MG63 (cell line): Measurements from ENCODE around the gene KIAA1755. TPM values are rescaled to one million over a fixed set of nuclear protein-coding genes. Genes with fewer than 3 reads are reported as not detected.
"Not testable (repeated sequence)": the region's sequence is repeated elsewhere in the genome, so short reads cannot be mapped to it uniquely, and the experiment has no call there.

ENCODE experiments used
- DNase-seq: peaks from one replicate; pipeline ENCODE4 v3.0.0-alpha.2; 2020
- H3K27me3 ChIP-seq: fragments of 250-450 bp; sonication (Bioruptor Pico); 2 replicates; pipeline ENCODE4 v1.5.1; 2020; ENCODE audit warnings: mild to moderate bottlenecking, moderate library complexity
- H3K36me3 ChIP-seq: fragments of 250-450 bp; sonication (Bioruptor Pico); 2 replicates; pipeline ENCODE4 v1.5.1; 2020; ENCODE audit warnings: mild to moderate bottlenecking, moderate library complexity
- H3K4me3 ChIP-seq: fragments of 250-450 bp; sonication (Bioruptor Pico); 2 replicates; pipeline ENCODE4 v1.5.1; 2020; ENCODE audit warnings: mild to moderate bottlenecking, moderate library complexity
- H3K9me3 ChIP-seq: fragments of 250-450 bp; sonication (Bioruptor Pico); 2 replicates; pipeline ENCODE4 v1.5.1; 2020; ENCODE audit warnings: mild to moderate bottlenecking, moderate library complexity
- total RNA-seq: library from RNA; depleted of rRNA; stranded (reverse); fragments of >200 nt; shearing (Covaris generic); gene quantifications from 2 replicates; pipeline ENCODE4 v1.2.3, GENCODE V29; 2014; ENCODE audit warnings: low replicate concordance

KIAA1755 gene
- total RNA-seq, 1 experiment from 2014 or later: 1.5 TPM

- peaks cover 33% of the 10 kb centered on the region for H3K9me3 ChIP-seq
- H3K4me3 ChIP-seq: no peak overlapping the region
- no peaks in the 10 kb centered on the region for H3K36me3 ChIP-seq
- DNase-seq: peak; percentile 84
- no peaks in the 10 kb centered on the region for H3K27me3 ChIP-seq
Measured at GRCh38 chr20:38272398-38272797, 11.9 kb upstream of the KIAA1755 start.

DNA sequence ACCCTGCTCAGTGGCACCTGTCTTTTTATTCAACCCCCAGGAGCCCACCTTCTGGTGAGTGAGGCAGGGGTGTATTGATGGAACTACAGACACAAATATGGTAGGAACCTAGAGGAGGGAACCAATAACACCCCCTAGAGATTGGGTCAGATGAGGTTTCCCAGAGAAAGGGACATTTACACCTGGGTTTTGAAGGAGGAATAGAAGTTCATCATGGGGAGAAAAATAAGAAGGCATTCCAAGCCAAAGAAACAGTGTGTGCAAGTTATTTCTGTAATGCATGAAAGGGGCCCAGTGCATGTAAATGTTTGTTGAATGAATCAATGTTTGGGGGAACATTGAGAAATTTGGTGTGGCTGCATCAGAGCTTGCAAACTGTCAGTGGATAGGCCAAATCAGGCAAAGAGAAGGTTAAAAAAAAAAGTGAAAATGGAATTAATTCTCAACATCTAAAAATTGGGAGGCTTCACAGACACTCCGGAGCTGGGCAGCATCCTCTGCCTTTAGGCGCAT, 11.1 kb upstream of the KIAA1755 start:
- peaks cover 33% of the 10 kb centered on the region for H3K9me3 ChIP-seq
- no peak overlapping the region for H3K4me3 ChIP-seq
- H3K27me3 ChIP-seq: no peaks in the 10 kb centered on the region
- DNase-seq: no peak
- no peaks in the 10 kb centered on the region for H3K36me3 ChIP-seq

DNA sequence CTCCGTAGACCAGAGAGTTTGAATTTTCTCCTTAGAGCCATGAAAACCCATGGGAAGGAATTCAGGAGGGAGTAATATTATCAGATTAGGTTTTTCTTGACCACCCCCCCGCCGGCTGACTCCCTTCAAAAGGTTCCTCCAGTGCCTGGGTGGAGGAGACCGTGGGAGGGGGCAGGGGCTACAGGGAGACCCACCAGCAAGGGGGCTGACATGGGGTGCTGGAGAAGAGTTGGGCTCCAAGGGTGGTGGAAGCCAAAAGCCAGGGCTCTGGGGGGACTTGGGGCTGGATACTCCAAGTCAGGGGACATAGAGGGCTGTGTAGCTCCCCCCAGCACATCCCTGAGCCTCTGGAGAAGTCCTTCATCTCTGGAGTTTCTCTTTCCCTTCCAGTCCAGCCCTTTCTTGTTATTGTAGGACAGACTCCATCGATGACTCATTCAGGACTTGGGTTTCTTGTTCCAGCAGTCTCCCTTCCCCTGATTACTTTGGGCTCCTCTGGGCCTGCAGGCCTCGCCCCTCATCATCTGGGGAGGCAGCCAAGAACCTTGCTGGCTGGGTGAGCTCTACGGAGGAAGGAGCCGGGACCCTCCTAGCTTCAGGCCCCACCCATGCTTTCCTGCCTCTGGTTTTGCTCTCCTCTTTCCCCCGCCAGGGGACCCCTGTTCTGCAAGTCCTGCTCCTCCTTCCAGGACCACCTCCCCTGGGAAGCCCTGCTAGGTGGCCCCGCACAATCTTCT, 10.5 kb upstream of the KIAA1755 start:
- peak; percentile 91 for DNase-seq

DNA sequence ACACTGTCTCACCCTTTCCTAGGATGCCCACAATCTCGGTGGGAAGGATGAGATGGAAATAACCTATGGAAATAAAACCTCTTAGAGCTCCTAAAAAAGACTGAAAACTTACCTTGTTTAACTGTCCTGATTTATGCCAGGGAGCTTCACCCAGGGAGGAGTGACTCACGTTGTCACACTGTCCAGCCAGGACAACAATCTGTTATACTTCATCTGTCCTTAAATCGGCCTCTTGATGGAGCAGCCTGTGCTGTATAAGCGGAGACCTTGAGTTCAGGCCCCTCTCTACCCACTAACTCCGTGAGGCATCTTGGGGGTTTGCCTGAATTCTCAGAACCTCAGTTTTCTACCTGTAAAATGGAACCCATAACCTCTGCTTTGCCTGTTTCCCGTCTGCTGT, 9.2 kb upstream of the KIAA1755 start:
- no peak for DNase-seq
- no peak overlapping the region for H3K4me3 ChIP-seq
- H3K36me3 ChIP-seq: no peaks in the 10 kb centered on the region
- no peaks in the 10 kb centered on the region for H3K27me3 ChIP-seq
- H3K9me3 ChIP-seq: peaks cover 33% of the 10 kb centered on the region

More for the DNA sequence above, 10.5 kb upstream of the KIAA1755 start:
- H3K9me3 ChIP-seq: peaks cover 35% of the 10 kb centered on the region
- no peaks in the 10 kb centered on the region for H3K36me3 ChIP-seq
- no peaks in the 10 kb centered on the region for H3K27me3 ChIP-seq
- no peak overlapping the region for H3K4me3 ChIP-seq

- peaks cover 31% of the 10 kb centered on the region for H3K9me3 ChIP-seq
- H3K36me3 ChIP-seq: no peaks in the 10 kb centered on the region
- DNase-seq: no peak
- H3K4me3 ChIP-seq: no peak overlapping the region
- no peaks in the 10 kb centered on the region for H3K27me3 ChIP-seq
Measured at GRCh38 chr20:38269040-38269439, 8.5 kb upstream of the KIAA1755 start.

- H3K4me3 ChIP-seq: no peak overlapping the region
- peaks cover 29% of the 10 kb centered on the region for H3K9me3 ChIP-seq
- H3K36me3 ChIP-seq: no peaks in the 10 kb centered on the region
- no peaks in the 10 kb centered on the region for H3K27me3 ChIP-seq
- no peak for DNase-seq
Measured at GRCh38 chr20:38267901-38268514, 7.5 kb upstream of the KIAA1755 start.

- no peak overlapping the region for H3K4me3 ChIP-seq
- H3K27me3 ChIP-seq: no peaks in the 10 kb centered on the region
- no peak for DNase-seq
Measured at GRCh38 chr20:38267296-38267695, 6.8 kb upstream of the KIAA1755 start.

DNA sequence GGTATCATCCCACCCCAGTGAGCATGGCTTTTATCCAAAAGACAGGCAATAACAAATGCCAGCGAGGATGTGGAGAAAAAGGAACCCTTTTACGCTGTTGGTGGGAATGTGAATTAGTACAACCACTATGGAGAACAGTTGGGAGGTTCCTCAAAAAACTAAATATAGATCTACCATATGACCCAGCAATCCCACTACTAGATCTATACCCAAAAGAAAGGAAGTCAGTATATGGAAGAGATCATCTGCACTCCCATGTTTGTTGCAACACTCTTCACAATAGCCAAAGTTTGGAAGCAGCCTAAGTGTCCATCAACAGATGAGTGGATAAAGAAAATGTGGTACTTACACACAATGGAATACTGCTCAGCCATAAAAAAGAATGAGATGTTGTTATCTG, 5.9 kb upstream of the KIAA1755 start:
- Histone ChIP-seq H3K9me3 (peaks cover 17% of the 10 kb centered on the region), H3K4me3 (no peak overlapping the region), H3K36me3 (no peaks in the 10 kb centered on the region), H3K27me3 (no peaks in the 10 kb centered on the region)
- DNase-seq: no peak

More at GRCh38 chr20:38267296-38267695, 6.8 kb upstream of the KIAA1755 start:
- Histone ChIP-seq H3K9me3 (peaks cover 26% of the 10 kb centered on the region), H3K36me3 (no peaks in the 10 kb centered on the region)

GRCh38 chr20:38262931-38263330, 2.4 kb upstream of the KIAA1755 start:
- Histone ChIP-seq H3K9me3 (peaks cover 8% of the 10 kb centered on the region), H3K36me3 (no peaks in the 10 kb centered on the region), H3K27me3 (no peaks in the 10 kb centered on the region), H3K4me3 (no peak overlapping the region)
- DNase-seq: no peak

- Histone ChIP-seq H3K4me3 (no peak overlapping the region), H3K36me3 (no peaks in the 10 kb centered on the region), H3K27me3 (no peaks in the 10 kb centered on the region), H3K9me3 (peaks cover 6% of the 10 kb centered on the region)
- no peak for DNase-seq
Measured at GRCh38 chr20:38261054-38261390, 487 bp upstream of the KIAA1755 start.

DNA sequence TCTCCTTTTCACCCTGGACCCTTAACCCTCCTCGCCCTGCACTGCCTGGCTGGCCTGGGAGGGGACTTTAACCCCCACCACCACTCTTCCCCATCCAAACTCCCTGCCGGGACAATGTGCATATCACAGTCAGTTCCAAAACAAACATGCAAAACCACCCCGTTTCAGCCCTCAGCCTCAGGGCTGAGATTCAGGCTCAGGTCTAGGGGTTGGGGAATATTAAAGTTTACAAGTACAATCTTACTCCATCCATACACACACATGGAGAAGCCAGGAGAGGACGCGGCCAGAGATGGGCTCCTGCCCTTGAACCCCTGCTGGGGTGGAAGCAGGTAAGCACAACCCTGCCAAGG, 534 bp downstream of the KIAA1755 start:
- DNase-seq: no peak
- Histone ChIP-seq H3K9me3 (peaks cover 5% of the 10 kb centered on the region), H3K36me3 (no peaks in the 10 kb centered on the region), H3K4me3 (no peak overlapping the region), H3K27me3 (no peaks in the 10 kb centered on the region)

GRCh38 chr20:38258545-38259215, 1.9 kb downstream of the KIAA1755 start:
- no peaks in the 10 kb centered on the region for H3K9me3 ChIP-seq
- DNase-seq: no peak
- no peaks in the 10 kb centered on the region for H3K27me3 ChIP-seq
- no peaks in the 10 kb centered on the region for H3K36me3 ChIP-seq
- H3K4me3 ChIP-seq: no peak overlapping the region

DNA sequence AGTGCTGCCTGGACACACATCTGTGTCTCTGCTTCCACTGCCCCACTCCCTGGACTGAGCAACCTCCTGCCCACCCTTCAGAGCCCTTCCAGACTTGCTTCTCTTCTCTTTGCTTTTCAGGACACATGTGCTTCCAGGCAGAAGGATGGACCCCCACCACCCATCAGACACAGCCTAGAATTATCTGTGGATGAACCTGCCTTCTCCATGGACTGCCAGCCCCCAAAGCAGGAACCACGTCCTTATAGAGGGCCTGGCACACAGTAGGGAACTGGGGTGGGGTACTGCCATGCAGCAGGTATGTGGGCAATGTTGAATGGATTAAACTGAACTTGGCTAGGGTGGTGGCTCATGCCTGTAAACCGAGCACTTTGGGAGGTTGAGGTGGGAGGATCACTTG, 3.6 kb downstream of the KIAA1755 start:
- Histone ChIP-seq H3K36me3 (no peaks in the 10 kb centered on the region), H3K9me3 (no peaks in the 10 kb centered on the region)

GRCh38 chr20:38256021-38256420, 4.5 kb downstream of the KIAA1755 start:
- DNase-seq: no peak
- no peaks in the 10 kb centered on the region for H3K27me3 ChIP-seq
- H3K9me3 ChIP-seq: no peaks in the 10 kb centered on the region

More for the DNA sequence above, 3.6 kb downstream of the KIAA1755 start:
- H3K4me3 ChIP-seq: no peak overlapping the region
- H3K27me3 ChIP-seq: no peaks in the 10 kb centered on the region
- no peak for DNase-seq

GRCh38 chr20:38255393-38255792, 5.1 kb downstream of the KIAA1755 start:
- Histone ChIP-seq H3K36me3 (no peaks in the 10 kb centered on the region), H3K9me3 (no peaks in the 10 kb centered on the region), H3K4me3 (no peak overlapping the region), H3K27me3 (no peaks in the 10 kb centered on the region)
- DNase-seq: peak; percentile 53

More at GRCh38 chr20:38256021-38256420, 4.5 kb downstream of the KIAA1755 start:
- Histone ChIP-seq H3K4me3 (no peak overlapping the region), H3K36me3 (no peaks in the 10 kb centered on the region)

DNA sequence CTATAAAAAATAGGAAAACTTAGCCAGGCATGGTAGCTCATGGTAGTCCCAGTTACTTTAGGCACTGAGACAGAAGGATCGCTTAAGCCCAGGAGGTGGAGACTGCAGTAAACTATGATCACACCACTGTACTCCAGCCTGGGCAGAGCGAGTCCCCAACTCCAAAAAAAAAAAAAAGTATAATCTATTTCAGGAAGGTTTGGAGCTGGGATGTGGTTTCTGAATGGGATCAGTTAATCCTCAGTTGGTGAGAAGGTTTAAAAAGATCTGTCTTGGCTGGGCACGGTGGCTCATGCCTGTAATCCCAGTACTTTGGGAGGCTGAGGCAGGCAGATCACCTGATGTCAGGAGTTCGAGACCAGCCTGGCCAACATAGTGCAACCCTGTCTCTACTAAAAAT, 5.9 kb downstream of the KIAA1755 start:
- H3K36me3 ChIP-seq, H3K27me3 ChIP-seq, H3K9me3 ChIP-seq, DNase-seq, H3K4me3 ChIP-seq: not testable (repeated sequence)

GRCh38 chr20:38253571-38253970, 7.0 kb downstream of the KIAA1755 start:
- DNase-seq: no peak
- Histone ChIP-seq H3K36me3 (no peaks in the 10 kb centered on the region), H3K4me3 (no peak overlapping the region), H3K27me3 (no peaks in the 10 kb centered on the region), H3K9me3 (no peaks in the 10 kb centered on the region)
